HG02642 (cell line): Measurements from ENCODE around the gene SCYGR7.
"Not testable (repeated sequence)": the region's sequence is repeated elsewhere in the genome, so short reads cannot be mapped to it uniquely, and the experiment has no call there.

Experiments
- ATAC-seq: cut with Tn5 transposase; IDR thresholded peaks from one replicate; pipeline ENCODE4 v1.9.1; 2021; ENCODE audit warnings: mild to moderate bottlenecking; ENCODE audit not compliant: unreplicated experiment, poor library complexity

Gene SCYGR7

GRCh38 chr2:227756261-227756660 is 28.1 kb downstream of the SCYGR7 start:
- not testable (repeated sequence) for ATAC-seq

DNA sequence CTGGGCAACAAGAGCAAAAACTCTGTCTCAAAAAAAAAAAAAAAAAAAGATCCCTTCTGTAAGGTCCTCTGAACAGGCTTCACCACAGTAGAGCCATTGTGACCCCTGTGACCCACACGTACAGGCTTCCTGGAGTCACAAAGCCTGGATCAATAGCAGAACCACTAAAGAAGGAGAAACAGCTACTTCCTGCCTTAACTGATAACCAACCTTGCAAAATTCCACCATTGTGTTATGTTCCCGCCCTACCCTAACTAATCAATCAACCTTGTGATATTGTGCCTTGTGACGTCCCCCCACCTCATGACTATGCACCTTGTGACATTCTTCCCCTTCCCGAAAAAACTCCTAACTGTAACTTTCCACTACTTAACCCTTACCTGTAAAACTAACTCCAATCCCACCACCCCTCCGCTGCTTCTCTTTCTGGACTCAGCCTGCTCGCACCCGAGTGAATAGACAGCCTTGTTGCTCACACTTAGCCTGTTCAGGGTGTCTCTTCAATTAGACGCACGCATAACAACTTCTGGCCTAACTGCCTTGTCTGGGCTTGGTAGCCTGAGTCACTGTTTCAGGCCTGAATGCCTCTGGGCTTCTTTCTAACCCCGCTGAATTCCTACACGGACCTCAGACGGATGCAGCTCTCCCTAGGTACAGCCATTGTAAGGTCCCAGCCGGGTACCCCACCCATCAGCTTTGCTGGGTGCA is 31.4 kb downstream of the SCYGR7 start:
- ATAC-seq, result no peak

- no peak for ATAC-seq
Observed at GRCh38 chr2:227761740-227762476, 33.8 kb downstream of the SCYGR7 start.

DNA sequence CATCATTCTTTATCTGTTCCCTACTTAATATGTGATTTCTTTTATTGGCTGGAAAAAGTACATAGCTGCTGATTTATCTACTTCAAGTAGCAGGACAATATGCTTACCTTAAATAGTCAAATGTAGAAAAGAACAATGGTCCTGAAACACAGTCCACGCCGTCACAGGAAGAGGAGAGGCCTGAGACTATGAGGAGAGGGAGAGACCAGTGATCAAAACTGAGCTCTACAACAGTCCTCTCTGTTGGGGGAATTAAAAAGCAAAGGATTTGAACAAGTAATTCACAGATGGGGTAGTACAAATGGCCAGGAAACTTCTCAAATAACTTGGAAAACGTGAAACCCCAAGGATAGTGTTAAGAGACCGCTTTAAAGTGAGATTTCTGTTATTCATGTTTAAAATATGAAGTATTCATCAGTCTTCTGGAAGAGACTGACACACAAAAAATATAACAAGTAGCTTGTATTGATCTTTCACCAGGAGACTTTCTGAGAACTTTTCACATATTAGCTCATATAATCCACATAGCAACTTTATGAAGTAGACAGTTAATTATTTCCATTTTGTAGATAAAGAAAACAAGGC is 37.7 kb downstream of the SCYGR7 start:
- peak; percentile 8 for ATAC-seq

- peak; percentile 100 for ATAC-seq
Observed at GRCh38 chr2:227766373-227766883, 38.3 kb downstream of the SCYGR7 start.

DNA sequence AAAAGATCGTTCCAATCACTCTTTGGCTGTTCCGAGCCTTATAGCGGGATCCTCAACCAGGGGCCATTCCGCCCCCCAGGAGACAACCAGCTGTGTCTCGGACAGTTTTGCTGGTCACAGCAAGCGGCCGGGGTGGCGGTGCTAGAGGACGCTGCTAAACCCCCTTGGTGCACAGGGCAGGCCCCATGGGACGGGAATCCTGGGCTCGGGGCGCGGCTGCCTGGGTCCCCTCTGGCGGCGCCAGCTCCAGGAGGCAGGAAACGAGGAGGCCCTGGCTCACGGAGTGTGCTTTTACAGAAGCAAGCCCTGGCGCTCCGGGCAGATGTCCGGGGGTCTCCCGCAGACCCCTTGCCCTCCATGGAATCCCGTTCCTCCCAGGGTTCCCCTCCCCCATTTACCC is 39.7 kb downstream of the SCYGR7 start:
- no peak for ATAC-seq

DNA sequence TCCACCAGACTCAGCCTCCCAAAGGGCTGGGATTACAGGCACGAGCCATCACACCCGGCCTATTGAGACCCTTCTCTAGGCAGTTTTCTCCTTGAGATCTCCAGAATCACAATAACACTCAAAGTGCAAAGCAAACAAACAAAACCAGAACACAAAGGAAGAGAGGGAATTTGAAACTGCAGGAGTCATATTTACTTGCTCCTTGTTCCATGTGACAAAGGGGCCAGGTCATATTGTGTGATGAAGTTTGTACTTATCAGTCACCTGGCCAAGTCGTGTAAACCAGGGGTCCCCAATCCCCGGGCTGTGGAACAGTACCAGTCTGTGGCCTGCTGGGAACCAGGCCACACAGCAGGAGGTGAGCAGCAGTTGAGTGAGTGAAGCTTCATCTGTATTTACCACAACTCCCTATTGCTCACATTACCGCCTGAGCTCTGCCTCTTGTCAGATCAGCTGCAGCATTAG is 44.1 kb downstream of the SCYGR7 start:
- no peak for ATAC-seq

GRCh38 chr2:227772932-227773331 is 44.8 kb downstream of the SCYGR7 start:
- ATAC-seq, result no peak

DNA sequence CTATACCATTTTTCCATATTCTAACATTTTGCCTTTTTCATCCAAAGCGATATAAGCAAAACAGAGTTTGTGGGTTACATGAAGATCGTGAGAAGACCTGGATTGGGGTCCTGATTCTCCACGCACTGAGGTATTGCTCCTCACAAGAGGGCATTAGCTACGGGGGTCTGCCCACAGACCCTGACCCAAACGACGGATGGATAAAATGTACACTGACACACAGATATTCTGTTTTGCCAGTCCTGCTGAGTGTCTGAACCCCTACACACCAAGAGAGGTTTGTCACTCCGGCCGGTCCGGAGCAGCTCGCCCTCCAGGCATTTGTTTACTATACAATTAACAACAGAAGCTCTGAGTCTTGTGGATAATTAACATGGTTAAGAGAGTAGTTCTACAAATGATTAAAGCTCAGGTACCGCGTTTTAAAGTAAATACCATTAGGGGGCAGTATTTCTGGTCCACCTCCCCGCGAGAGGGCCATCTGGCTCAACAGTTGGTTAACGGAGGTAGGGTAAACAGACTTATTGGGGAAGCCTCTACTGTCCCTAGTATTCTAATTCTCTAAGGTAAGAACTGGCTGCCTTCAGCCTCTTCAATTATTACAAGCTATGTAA is 46.0 kb downstream of the SCYGR7 start:
- ATAC-seq, result peak; percentile 42

- no peak for ATAC-seq
Observed at GRCh38 chr2:227774895-227775842, 47.0 kb downstream of the SCYGR7 start.
